Chondrocyte (in vitro differentiated cells): ENCODE measurements around the gene PTGES. TPM values are rescaled to one million over a fixed set of nuclear protein-coding genes. Genes with fewer than 3 reads are reported as not detected.
A peak's percentile ranks its signal among the peaks of the same experiment; 100 is the strongest.

ENCODE experiments used
- DNase-seq: peaks from one replicate; pipeline ENCODE4 v3.0.0; 2021; ENCODE audit warnings: mixed read lengths, low spot score
- H3K27ac Mint-ChIP-seq: one replicate; pipeline ENCODE4 v1.8.0; 2021; ENCODE audit warnings: mild to moderate bottlenecking, moderate library complexity, mixed read lengths; ENCODE audit not compliant: unreplicated experiment
- H3K27me3 Mint-ChIP-seq: 2 replicates; pipeline ENCODE4 v1.8.0; 2021; ENCODE audit warnings: low read depth, mixed read lengths
- H3K36me3 Mint-ChIP-seq: 2 replicates; pipeline ENCODE4 v1.8.0; 2021; ENCODE audit warnings: low read depth, mixed read lengths
- H3K4me1 Mint-ChIP-seq: 2 replicates; pipeline ENCODE4 v1.8.0; 2021; ENCODE audit warnings: low read depth, mild to moderate bottlenecking, mixed read lengths
- H3K4me3 Mint-ChIP-seq: one replicate; pipeline ENCODE4 v1.8.0; 2021; ENCODE audit warnings: mild to moderate bottlenecking, moderate library complexity, mixed read lengths; ENCODE audit not compliant: unreplicated experiment
- H3K9me3 Mint-ChIP-seq: 2 replicates; pipeline ENCODE4 v1.8.0; 2021; ENCODE audit warnings: low read depth, mixed read lengths
- total RNA-seq: library from RNA; stranded (reverse); gene quantifications from 3 replicates; pipeline ENCODE4 v1.2.1, GENCODE V29; 2021
- TF ChIP-seq, protein P1 (sequence below): fragments of 200-600 bp; sonication (generic); IDR thresholded peaks from 2 replicates; pipeline ENCODE4 v1.5.0; 2021; ENCODE audit warnings: antibody characterized with exemption, mild to moderate bottlenecking, moderate library complexity

Gene PTGES
- total RNA-seq, 1 donor from 2014 or later: 1.3 TPM

DNA sequence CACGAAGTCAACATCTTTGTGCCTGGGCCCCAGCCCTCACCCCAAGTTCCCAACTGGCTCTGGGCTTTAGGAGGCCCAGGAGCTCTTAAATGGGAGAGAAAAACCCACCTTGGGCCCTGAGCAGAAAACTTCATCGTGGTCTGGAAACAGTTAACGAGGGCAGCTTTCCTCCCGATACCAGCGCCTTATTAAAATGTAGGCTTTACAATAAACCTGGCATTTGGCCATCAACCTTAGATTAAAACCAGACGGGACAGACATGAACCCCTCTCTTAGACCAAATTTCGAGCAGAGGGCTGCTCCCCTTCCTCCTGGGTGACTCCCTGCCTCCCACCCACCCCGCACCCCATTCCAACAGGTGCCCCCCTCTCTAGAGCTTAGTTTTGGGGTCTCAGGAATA is 48.0 kb downstream of the PTGES start:
- Mint-ChIP-seq H3K27ac (no peak overlapping the region), H3K36me3 (no peaks in the 10 kb centered on the region), H3K9me3 (no peaks in the 10 kb centered on the region), H3K27me3 (no peaks in the 10 kb centered on the region), H3K4me3 (no peak overlapping the region), H3K4me1 (peaks cover 35% of the 10 kb centered on the region)
- TF ChIP-seq, protein P1, sequence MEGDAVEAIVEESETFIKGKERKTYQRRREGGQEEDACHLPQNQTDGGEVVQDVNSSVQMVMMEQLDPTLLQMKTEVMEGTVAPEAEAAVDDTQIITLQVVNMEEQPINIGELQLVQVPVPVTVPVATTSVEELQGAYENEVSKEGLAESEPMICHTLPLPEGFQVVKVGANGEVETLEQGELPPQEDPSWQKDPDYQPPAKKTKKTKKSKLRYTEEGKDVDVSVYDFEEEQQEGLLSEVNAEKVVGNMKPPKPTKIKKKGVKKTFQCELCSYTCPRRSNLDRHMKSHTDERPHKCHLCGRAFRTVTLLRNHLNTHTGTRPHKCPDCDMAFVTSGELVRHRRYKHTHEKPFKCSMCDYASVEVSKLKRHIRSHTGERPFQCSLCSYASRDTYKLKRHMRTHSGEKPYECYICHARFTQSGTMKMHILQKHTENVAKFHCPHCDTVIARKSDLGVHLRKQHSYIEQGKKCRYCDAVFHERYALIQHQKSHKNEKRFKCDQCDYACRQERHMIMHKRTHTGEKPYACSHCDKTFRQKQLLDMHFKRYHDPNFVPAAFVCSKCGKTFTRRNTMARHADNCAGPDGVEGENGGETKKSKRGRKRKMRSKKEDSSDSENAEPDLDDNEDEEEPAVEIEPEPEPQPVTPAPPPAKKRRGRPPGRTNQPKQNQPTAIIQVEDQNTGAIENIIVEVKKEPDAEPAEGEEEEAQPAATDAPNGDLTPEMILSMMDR: no peak
- DNase-seq: no peak

DNA sequence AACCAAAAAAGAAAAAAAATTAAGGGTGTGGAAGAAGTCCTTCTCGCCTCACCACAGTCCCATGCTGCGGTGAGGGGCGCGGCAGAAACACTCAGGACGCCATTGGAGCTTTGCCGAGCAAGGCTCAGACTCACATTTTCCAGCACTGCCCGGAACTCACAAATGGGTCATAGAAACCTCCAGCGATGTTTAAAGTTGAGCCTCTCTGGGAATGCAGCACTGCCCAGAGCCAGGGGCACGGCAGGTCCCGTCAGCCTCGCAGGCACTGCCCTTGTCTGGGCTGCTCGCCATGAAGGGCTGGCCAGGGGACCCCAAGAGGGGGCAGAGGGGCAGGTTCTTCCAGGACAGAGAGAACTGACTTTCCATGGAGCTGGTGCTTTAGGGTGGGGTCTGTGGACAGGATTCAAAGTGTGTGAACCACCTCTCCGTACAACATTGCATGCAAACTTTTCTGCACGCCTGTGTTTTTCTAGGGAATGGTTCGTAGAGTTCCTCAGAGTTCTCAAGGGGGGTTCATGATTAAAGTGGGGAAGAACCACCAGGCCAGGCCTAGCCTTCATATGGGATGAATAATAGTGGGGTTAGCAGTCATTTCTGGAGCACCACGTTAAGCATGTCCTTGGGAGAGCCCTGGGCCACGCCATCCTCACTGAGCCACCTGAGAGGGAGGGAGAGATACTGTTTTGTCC is 49.0 kb downstream of the PTGES start:
- no peaks in the 10 kb centered on the region for H3K27me3 Mint-ChIP-seq
- TF ChIP-seq, protein P1: no peak
- H3K27ac Mint-ChIP-seq: peak overlapping the region; percentile 88
- peaks cover 33% of the 10 kb centered on the region for H3K4me1 Mint-ChIP-seq
- H3K36me3 Mint-ChIP-seq: no peaks in the 10 kb centered on the region
- DNase-seq: no peak
- no peaks in the 10 kb centered on the region for H3K9me3 Mint-ChIP-seq
- H3K4me3 Mint-ChIP-seq: peak overlapping the region; percentile 25

DNA sequence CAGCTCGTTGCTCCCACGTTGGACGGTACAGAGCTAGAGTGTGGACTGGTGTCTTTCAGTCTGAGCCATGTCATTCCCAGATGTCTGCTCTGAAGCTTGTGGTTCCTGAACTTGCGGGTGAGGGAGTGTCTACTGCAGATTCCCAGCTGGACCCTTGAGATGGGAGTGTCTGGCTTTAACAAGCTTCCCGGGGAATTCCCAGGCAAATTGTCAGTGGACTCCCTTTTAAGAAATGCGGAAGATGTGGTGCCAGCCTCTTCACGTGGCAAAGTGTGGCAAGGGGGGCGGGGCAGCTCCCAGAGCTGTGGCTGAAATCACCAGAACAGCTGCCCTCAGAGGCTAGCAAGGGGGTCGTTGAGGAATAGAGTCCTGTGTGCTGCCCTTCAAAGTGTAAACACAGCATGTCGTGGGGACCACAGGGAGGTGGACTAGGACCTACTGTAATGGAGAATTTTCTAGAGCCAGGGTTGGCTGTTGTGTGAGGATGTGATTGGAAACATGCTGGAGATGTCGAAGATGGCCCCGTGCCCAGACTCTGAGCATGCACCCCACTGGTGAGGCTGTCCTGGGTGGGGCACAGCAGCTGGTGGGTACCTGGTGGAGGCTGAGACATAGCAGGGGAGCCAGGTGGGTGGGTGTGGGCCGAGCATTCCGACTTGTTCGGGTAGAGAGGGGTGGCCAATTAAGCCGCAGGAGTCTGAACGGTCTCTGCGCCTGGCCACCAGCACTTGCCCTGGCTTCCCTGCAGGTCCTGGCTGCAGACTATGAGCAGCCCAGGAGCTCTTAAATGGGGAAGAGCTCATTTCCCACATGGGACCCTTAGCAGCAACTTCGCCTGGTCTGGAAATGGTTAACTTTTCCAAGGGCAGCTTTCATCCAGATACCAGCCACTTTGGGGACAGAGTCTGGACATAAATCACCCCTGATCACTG is 50.0 kb downstream of the PTGES start:
- H3K27me3 Mint-ChIP-seq: no peaks in the 10 kb centered on the region
- H3K27ac Mint-ChIP-seq: peak overlapping the region; percentile 88
- H3K4me3 Mint-ChIP-seq: no peak overlapping the region
- H3K4me1 Mint-ChIP-seq: peaks cover 30% of the 10 kb centered on the region
- no peaks in the 10 kb centered on the region for H3K36me3 Mint-ChIP-seq
- no peak for DNase-seq
- TF ChIP-seq, protein P1: no peak
- no peaks in the 10 kb centered on the region for H3K9me3 Mint-ChIP-seq

DNA sequence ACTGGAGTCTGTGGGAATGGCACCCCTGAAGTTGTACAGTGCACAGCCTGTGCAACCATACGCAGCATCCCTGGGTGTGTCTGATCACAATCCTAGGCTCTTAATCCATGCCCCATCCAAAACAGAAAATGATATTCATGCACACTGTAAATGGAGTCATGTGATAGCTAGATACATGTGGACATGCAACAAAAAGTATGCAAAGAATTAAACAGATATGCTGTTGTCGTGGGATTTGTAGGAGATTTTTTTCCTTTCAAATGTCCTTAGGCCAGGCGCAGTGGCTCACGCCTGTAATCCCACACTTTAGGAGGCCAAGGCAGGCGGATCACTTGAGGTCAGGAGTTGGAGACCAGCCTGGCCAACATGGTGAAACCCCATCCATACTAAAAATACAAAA is 51.3 kb downstream of the PTGES start:
- Mint-ChIP-seq H3K9me3 (no peaks in the 10 kb centered on the region), H3K4me3 (no peak overlapping the region), H3K27me3 (no peaks in the 10 kb centered on the region), H3K27ac (no peak overlapping the region), H3K4me1 (peaks cover 38% of the 10 kb centered on the region), H3K36me3 (no peaks in the 10 kb centered on the region)
- no peak for DNase-seq
- TF ChIP-seq, protein P1: no peak

DNA sequence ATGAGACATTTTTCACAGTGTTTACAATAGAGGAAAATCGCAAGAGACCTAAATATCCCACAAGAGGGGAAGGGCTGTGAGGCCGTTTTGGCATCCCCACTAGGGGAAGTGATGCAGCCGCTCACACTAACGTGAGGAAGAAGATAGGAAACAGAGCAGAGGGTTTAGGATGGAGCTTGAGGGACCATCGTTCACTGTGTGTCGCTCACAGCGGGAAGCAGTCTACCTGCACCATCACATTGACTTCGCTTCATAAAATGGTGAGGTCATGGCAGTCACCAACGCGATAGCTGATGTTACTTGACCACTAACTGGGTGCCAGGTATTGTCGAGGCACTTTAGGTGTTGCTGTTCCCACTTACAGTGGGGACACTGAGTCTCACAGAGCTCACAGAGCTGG is 51.8 kb downstream of the PTGES start:
- Mint-ChIP-seq H3K9me3 (no peaks in the 10 kb centered on the region), H3K27me3 (no peaks in the 10 kb centered on the region), H3K4me3 (no peak overlapping the region), H3K36me3 (no peaks in the 10 kb centered on the region), H3K4me1 (peaks cover 39% of the 10 kb centered on the region), H3K27ac (no peak overlapping the region)
- TF ChIP-seq, protein P1: no peak
- DNase-seq: no peak
